Activated CD8-positive, alpha-beta T cell treated with anti-CD3 and anti-CD28 coated beads for 36 hours (primary cell): ENCODE measurements around the gene ATP2C2. TPM values are rescaled to one million over a fixed set of nuclear protein-coding genes. Genes with fewer than 3 reads are reported as not detected.

Source experiments
- ATAC-seq: fragments of 200-7000 bp; cut with Tn5 transposase; one replicate; pipeline ENCODE4 v1.10.0; 2021; ENCODE audit warnings: mild to moderate bottlenecking, moderate library complexity
- CTCF ChIA-PET: fragments of 350-600 bp; sonication (Branson Sonifier 250); formaldehyde crosslinking; loops from one replicate; lab custom pipeline; 2021; ENCODE audit warnings: antibody characterized with exemption; lab: Charles Lee
- POLR2A ChIA-PET: fragments of 350-600 bp; sonication (Branson Sonifier 250); formaldehyde crosslinking; loops from one replicate; lab custom pipeline; 2021; ENCODE audit warnings: antibody characterized with exemption; lab: Charles Lee
- DNase-seq: peaks from one replicate; pipeline ENCODE4 v3.0.0-alpha.2; 2020
- H3K27ac Mint-ChIP-seq: one replicate; pipeline ENCODE4 v1.8.0; 2021; ENCODE audit warnings: mild to moderate bottlenecking, mixed read lengths
- H3K27me3 Mint-ChIP-seq: one replicate; pipeline ENCODE4 v1.8.0; 2021; ENCODE audit warnings: mixed read lengths
- H3K36me3 Mint-ChIP-seq: one replicate; pipeline ENCODE4 v1.8.0; 2021; ENCODE audit warnings: low read depth, mixed read lengths
- H3K4me1 Mint-ChIP-seq: one replicate; pipeline ENCODE4 v1.8.0; 2021; ENCODE audit warnings: low read depth, mixed read lengths
- H3K4me3 Mint-ChIP-seq: one replicate; pipeline ENCODE4 v1.8.0; 2021; ENCODE audit warnings: mild to moderate bottlenecking, moderate library complexity, mixed read lengths
- H3K9me3 Mint-ChIP-seq: one replicate; pipeline ENCODE4 v1.8.0; 2021; ENCODE audit warnings: mixed read lengths
- CTCF ChIP-seq: fragments of 200-600 bp; IDR thresholded peaks from one replicate; pipeline ENCODE4 v1.8.0; 2022; ENCODE audit warnings: antibody characterized with exemption, mild to moderate bottlenecking
- intact Hi-C: fragments of 100-400 bp; cut with micrococcal nuclease; formaldehyde crosslinking; loops from one replicate; pipeline ENCODE4 v1.10.0; 2022
- total RNA-seq, 2 experiments: library from RNA; stranded (reverse); gene quantifications; one replicate each; pipeline ENCODE4 v1.2.3, GENCODE V29; 2021

ATP2C2 gene
- total RNA-seq, 2 experiments from 2014 or later: not detected

- no peak overlapping the region for H3K4me3 Mint-ChIP-seq
- no peaks in the 10 kb centered on the region for H3K4me1 Mint-ChIP-seq
- TF ChIP-seq CTCF: no peak
- DNase-seq: no peak
- H3K27ac Mint-ChIP-seq: no peak overlapping the region
- H3K27me3 Mint-ChIP-seq: peaks cover 7% of the 10 kb centered on the region
- intact Hi-C loops: no loop called here
- H3K36me3 Mint-ChIP-seq: no peaks in the 10 kb centered on the region
- ATAC-seq: no peak
- CTCF ChIA-PET: no interaction called here
- POLR2A ChIA-PET: no interaction called here
- H3K9me3 Mint-ChIP-seq: no peaks in the 10 kb centered on the region
Measured at GRCh38 chr16:84348386-84348888, 19.9 kb upstream of the ATP2C2 start.

- no peak overlapping the region for H3K27ac Mint-ChIP-seq
Measured at GRCh38 chr16:84349862-84350684, 18.3 kb upstream of the ATP2C2 start.

GRCh38 chr16:84350685-84351400, 17.5 kb upstream of the ATP2C2 start:
- Mint-ChIP-seq H3K36me3 (no peaks in the 10 kb centered on the region), H3K27me3 (peaks cover 7% of the 10 kb centered on the region), H3K9me3 (no peaks in the 10 kb centered on the region), H3K27ac (no peak overlapping the region), H3K4me3 (no peak overlapping the region), H3K4me1 (no peaks in the 10 kb centered on the region)
- ChIA-PET CTCF (no interaction called here), POLR2A (no interaction called here)
- no peak for TF ChIP-seq CTCF
- ATAC-seq: no peak
- no peak for DNase-seq
- intact Hi-C loops: no loop called here

More at GRCh38 chr16:84349862-84350684, 18.3 kb upstream of the ATP2C2 start:
- intact Hi-C loops: no loop called here
- Mint-ChIP-seq H3K4me1 (no peaks in the 10 kb centered on the region), H3K9me3 (no peaks in the 10 kb centered on the region), H3K4me3 (no peak overlapping the region), H3K27me3 (peaks cover 7% of the 10 kb centered on the region), H3K36me3 (no peaks in the 10 kb centered on the region)
- ChIA-PET CTCF (no interaction called here), POLR2A (no interaction called here)
- ATAC-seq (no peak), DNase-seq (no peak)
- TF ChIP-seq CTCF: no peak

GRCh38 chr16:84351630-84352029, 16.7 kb upstream of the ATP2C2 start:
- TF ChIP-seq CTCF: no peak
- DNase-seq (no peak), ATAC-seq (no peak)
- CTCF ChIA-PET: no interaction called here
- POLR2A ChIA-PET: no interaction called here
- Mint-ChIP-seq H3K27me3 (peaks cover 5% of the 10 kb centered on the region), H3K36me3 (no peaks in the 10 kb centered on the region), H3K4me1 (no peaks in the 10 kb centered on the region), H3K9me3 (no peaks in the 10 kb centered on the region), H3K4me3 (no peak overlapping the region), H3K27ac (no peak overlapping the region)
- intact Hi-C loops: no loop called here

GRCh38 chr16:84354306-84354705, 14.0 kb upstream of the ATP2C2 start:
- Mint-ChIP-seq H3K4me3 (no peak overlapping the region), H3K27me3 (peaks cover 5% of the 10 kb centered on the region), H3K9me3 (no peaks in the 10 kb centered on the region), H3K4me1 (peaks cover 11% of the 10 kb centered on the region), H3K27ac (no peak overlapping the region), H3K36me3 (no peaks in the 10 kb centered on the region)
- intact Hi-C loops: no loop called here
- DNase-seq (no peak), ATAC-seq (no peak)
- ChIA-PET CTCF (no interaction called here), POLR2A (no interaction called here)
- no peak for TF ChIP-seq CTCF
